Skeletal muscle tissue (tissue), 4 donors: ENCODE measurements around the gene L1TD1. TPM values are rescaled to one million over a fixed set of nuclear protein-coding genes. Genes with fewer than 3 reads are reported as not detected.
"Not testable (repeated sequence)": the region's sequence is repeated elsewhere in the genome, so short reads cannot be mapped to it uniquely, and the experiment has no call there.

Experiments
- H3K27ac ChIP-seq: one replicate; pipeline ENCODE4 v1.7.0; 2013; ENCODE audit warnings: mild to moderate bottlenecking, low read depth, low read length, inconsistent platforms
- H3K27me3 ChIP-seq, 3 donors: one replicate each; pipeline ENCODE4 v1.7.0; 2013; ENCODE audit warnings: low read length in 3 of 3; ENCODE audit not compliant: control insufficient read depth in 3 of 3, insufficient read depth in 3 of 3
- H3K36me3 ChIP-seq, 3 donors: one replicate each; pipeline ENCODE4 v1.7.0; 2013; ENCODE audit warnings: low read length in 3 of 3; ENCODE audit not compliant: control insufficient read depth in 3 of 3, insufficient read depth in 3 of 3
- H3K4me1 ChIP-seq, 3 donors: one replicate each; pipeline ENCODE4 v1.7.0; 2013; ENCODE audit warnings: low read length in 3 of 3, mild to moderate bottlenecking in 3 of 3; ENCODE audit not compliant: control insufficient read depth in 3 of 3, insufficient read depth in 3 of 3
- H3K4me3 ChIP-seq, 3 donors: one replicate each; pipeline ENCODE4 v1.7.0; 2013; ENCODE audit warnings: low read length in 3 of 3
- H3K9ac ChIP-seq, 3 donors: one replicate each; pipeline ENCODE4 v1.7.0; 2013; ENCODE audit warnings: low read length in 3 of 3, mild to moderate bottlenecking in 3 of 3, moderate library complexity in 2 of 3, low read depth in 1 of 3
- H3K9me3 ChIP-seq, 3 donors: one replicate each; pipeline ENCODE4 v1.7.0; 2013; ENCODE audit warnings: low read length in 3 of 3; ENCODE audit not compliant: control insufficient read depth in 3 of 3
- total RNA-seq: library from RNA; depleted of rRNA; stranded (reverse); fragments of >200 nt; gene quantifications from one replicate; pipeline ENCODE4 v1.2.3, GENCODE V29; 2014
- donor health status: Osteomylitis.

L1TD1 gene
- total RNA-seq, 1 donor from 2014 or later, result not detected

DNA sequence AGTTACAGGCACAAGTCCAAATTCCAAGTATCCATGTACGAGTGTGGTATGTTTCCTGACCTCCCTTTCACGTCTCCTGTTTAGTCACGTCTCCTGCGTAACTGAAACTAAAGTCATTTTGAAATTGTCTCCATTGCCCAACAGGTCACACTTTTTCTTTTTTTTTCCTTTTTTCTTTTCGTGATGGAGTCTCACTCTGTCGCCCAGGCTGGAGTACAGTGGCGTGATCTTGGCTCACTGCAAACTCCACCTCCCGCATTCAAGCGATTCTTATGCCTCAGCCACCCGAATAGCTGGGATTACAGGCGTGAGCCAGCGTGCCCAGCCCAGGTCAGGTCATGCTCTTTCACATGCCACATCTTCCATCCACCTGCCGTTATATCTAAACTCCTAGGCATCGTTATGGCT lies 38.2 kb downstream of the L1TD1 start:
- no peaks in the 10 kb centered on the region for H3K9me3 ChIP-seq
- no peak overlapping the region for H3K27ac ChIP-seq
- peaks cover 3 to 7% (median 3%) of the 10 kb centered on the region in 3 donors for H3K27me3 ChIP-seq
- no peaks in the 10 kb centered on the region for H3K4me1 ChIP-seq
- H3K36me3 ChIP-seq, result no peaks in the 10 kb centered on the region
- H3K4me3 ChIP-seq, result no peak overlapping the region
- H3K9ac ChIP-seq, result no peak overlapping the region

DNA sequence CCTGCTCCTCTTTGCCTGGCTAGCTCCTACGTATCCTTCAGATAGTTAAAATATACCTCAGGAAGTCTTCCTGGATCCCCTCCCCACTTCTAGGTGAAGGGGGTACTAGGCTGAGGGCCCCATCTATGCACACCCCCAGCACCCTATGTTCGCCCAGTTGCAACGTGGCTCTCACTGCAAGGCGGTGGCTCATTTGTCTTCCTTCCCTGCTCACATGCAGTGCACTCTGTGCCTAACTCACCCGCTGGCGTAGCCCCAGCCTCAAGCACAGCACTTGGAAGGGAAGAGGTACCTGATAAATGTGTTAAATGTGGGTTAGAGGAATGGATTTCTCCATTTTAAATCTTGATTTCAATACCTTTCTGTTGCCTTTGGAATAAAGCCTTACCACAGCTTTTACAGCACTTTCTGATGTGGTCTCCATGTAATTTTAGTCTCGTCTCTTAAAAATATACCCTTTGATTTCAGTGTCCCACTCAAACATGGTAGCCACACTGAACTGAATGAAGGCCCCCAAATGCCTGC lies 39.3 kb downstream of the L1TD1 start:
- no peaks in the 10 kb centered on the region for H3K4me1 ChIP-seq
- H3K9me3 ChIP-seq, result no peaks in the 10 kb centered on the region
- H3K4me3 ChIP-seq, result no peak overlapping the region
- no peaks in the 10 kb centered on the region for H3K36me3 ChIP-seq
- peaks cover 0 to 3% (median 1%) of the 10 kb centered on the region in 3 donors for H3K27me3 ChIP-seq
- H3K27ac ChIP-seq, result no peak overlapping the region
- H3K9ac ChIP-seq, result no peak overlapping the region

DNA sequence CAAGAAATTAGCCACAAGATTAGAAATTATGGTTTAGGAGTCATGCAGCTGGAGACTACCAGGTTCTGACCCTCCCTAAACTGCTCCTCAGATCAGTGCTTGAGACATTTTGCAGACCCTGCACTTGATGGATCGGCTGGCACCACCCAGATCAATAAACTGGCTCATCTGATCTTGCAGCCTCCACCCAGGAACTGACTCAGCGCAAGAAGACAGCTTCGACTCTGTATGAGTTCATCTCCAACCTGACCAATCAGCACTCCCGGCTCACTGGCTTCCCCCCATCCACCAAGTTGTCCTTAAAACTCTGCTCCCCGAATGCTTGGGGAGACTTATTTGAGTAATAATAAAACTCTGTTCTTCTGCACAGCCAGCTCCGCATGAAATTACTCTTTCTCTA lies 40.0 kb downstream of the L1TD1 start:
- Histone ChIP-seq H3K9ac (no peak overlapping the region), H3K27me3 (peaks cover 0 to 3% (median 0%) of the 10 kb centered on the region in 3 donors), H3K4me3 (no peak overlapping the region), H3K4me1 (no peaks in the 10 kb centered on the region), H3K9me3 (no peaks in the 10 kb centered on the region), H3K27ac (no peak overlapping the region), H3K36me3 (no peaks in the 10 kb centered on the region)

DNA sequence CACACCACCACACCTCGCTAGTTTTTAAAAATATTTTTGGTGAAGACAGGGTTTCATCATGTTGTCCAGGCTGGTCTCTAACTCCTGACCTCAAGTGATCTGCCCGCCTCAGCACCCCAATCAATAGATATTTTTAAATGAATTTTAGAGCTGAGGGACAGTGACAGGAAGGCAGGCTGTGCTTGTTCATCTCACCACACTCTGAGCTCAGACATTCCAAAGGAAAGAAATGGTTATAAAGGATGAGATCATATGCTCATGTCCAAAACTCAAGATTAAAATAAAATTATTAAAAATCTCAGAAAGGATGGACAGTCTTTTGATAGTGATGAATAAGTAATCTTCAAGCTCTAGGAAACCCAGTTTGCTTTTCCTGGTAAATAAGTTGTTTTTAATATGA lies 40.9 kb downstream of the L1TD1 start:
- peaks cover 0 to 3% (median 0%) of the 10 kb centered on the region in 3 donors for H3K27me3 ChIP-seq
- H3K4me3 ChIP-seq, result no peak overlapping the region
- H3K27ac ChIP-seq, result no peak overlapping the region
- no peaks in the 10 kb centered on the region for H3K4me1 ChIP-seq
- no peaks in the 10 kb centered on the region for H3K9me3 ChIP-seq
- no peaks in the 10 kb centered on the region for H3K36me3 ChIP-seq
- no peak overlapping the region for H3K9ac ChIP-seq

DNA sequence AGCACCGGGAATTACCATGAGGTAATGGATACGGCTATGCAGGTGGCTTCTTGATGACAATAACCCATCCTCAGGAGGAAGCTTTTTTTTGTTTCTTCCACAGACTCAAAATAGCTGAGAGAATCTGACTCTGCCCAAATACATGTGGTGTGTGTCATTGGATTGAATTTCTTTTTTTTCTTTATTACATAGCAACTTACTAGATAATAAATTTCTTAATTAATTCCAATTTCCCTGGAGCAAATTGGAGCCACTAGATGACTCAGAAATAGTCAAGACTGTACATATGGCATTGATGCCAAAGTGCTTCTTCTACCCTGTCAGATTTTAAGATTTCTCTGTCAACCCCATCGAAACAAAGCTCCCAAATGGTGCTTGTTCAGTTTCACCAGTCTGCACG lies 42.7 kb downstream of the L1TD1 start:
- no peaks in the 10 kb centered on the region for H3K9me3 ChIP-seq
- H3K27ac ChIP-seq, result no peak overlapping the region
- peaks cover 0 to 3% (median 0%) of the 10 kb centered on the region in 3 donors for H3K27me3 ChIP-seq
- H3K4me3 ChIP-seq, result no peak overlapping the region
- H3K36me3 ChIP-seq, result no peaks in the 10 kb centered on the region
- H3K9ac ChIP-seq, result no peak overlapping the region
- H3K4me1 ChIP-seq, result peaks cover 0 to 5% (median 0%) of the 10 kb centered on the region in 3 donors

DNA sequence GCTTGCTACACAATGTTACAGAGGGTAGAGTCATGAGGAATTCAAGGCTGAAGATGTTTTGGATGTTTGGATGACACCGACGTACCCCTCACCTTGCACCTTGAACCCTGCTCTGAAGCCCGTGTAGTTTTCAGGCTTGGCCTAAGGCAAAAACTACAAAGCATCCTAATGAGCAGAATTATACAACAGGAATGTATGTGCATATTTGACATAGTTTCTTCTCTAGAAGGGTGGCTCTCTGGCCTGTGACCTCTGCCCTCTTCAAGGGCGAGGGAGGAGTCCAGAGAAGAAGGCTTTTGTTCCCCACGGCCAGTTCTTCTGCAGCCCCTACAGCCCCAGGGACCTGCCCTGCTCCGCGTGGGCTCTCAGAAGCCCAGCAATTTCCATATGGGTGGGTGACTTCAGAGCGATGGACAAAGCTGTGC lies 43.3 kb downstream of the L1TD1 start:
- H3K36me3 ChIP-seq, result no peaks in the 10 kb centered on the region
- no peak overlapping the region for H3K27ac ChIP-seq
- H3K9ac ChIP-seq, result no peak overlapping the region
- H3K9me3 ChIP-seq, result no peaks in the 10 kb centered on the region
- H3K4me3 ChIP-seq, result no peak overlapping the region
- H3K4me1 ChIP-seq, result peaks cover 0 to 5% (median 0%) of the 10 kb centered on the region in 3 donors
- H3K27me3 ChIP-seq, result peaks cover 0 to 3% (median 0%) of the 10 kb centered on the region in 3 donors

DNA sequence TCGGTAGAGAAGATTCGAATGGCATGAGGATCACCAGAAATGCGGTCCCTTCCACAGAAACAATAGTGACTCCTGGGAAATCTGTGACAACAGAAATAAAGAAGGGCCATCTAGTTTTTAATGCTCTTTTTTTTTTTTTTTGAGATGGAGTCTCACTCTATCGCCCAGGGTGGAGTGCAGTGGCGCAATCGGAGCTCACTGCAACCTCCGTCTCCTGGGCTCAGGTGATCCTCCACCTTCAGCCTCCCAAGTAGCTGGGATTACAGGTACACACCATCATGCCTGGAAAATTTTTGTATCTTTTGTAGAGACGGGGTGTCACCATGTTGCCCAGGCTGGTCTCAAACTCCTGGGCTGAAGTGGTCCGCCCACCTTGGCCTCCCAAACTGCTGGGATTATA lies 43.9 kb downstream of the L1TD1 start:
- Histone ChIP-seq H3K9ac (no peak overlapping the region), H3K4me3 (no peak overlapping the region), H3K4me1 (peaks cover 0 to 5% (median 0%) of the 10 kb centered on the region in 3 donors), H3K27me3 (peaks cover 0 to 3% (median 0%) of the 10 kb centered on the region in 3 donors), H3K36me3 (no peaks in the 10 kb centered on the region), H3K9me3 (no peaks in the 10 kb centered on the region), H3K27ac (no peak overlapping the region)

DNA sequence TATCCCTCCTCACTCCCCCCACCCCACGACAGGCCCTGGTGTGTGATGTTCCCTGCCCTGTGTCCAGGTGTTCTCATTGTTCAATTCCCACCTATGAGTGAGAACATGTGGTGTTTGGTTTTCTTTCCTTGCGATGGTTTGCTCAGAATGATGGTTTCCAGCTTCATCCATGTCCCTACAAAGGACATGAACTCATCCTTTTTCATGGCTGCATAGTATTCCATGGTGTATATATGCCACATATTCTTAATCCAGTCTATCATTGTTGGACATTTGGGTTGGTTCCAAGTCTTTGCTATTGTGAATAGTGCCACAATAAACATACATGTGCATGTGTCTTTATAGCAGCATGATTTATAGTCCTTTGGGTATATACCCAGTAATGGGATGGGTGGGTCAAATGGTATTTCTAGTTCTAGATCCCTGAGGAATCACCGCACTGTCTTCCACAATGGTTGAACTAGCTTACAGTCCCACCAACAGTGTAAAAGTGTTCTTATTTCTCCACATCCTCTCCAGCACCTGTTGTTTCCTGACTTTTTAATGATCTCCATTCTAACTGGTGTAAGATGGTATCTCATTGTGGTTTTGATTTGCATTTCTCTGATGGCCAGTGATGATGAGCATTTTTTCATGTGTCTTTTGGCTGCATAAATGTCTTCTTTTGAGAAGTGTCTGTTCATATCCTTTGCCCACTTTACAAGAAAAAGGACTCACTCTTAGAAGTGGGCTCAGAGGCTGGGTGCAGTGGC lies 45.2 kb downstream of the L1TD1 start:
- not testable (repeated sequence) for H3K9me3 ChIP-seq, H3K27me3 ChIP-seq, H3K4me3 ChIP-seq, H3K36me3 ChIP-seq, H3K9ac ChIP-seq, H3K27ac ChIP-seq, H3K4me1 ChIP-seq

DNA sequence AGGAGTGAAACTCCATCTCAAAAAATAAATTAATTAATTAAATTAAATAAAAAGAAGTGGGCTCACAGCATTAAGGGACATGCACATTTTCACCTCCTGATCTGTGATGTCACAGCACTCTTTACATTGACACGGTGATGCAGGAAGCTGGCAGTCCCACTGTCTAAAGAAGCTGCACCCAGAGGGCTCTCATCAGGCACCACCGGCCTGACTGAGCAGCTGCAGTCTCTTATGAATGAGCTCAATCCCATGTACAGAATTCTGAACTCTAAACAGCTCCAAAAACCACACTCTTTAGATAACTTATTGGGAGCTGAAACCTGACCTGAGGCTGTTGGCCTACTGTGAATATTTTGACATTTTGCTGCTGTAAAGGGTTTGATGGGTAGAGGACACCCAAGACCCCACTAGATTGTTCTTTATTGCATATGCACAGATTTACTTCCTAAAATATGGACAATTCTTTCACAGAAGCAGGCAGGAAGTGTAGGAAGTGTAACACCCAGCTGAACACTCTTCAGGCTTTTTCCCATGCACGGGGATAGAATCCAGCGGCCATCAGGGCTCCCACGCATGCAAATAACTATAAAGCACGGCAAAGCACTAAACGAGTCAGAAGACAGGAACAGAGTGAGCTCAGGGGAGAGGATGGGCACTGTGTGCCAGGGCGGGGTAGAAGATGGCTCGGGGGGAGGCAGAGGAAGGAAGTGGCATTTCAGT lies 46.2 kb downstream of the L1TD1 start:
- Histone ChIP-seq H3K4me1 (peaks cover 0 to 5% (median 0%) of the 10 kb centered on the region in 3 donors), H3K9me3 (no peaks in the 10 kb centered on the region), H3K27ac (no peak overlapping the region), H3K4me3 (no peak overlapping the region), H3K9ac (no peak overlapping the region), H3K27me3 (no peaks in the 10 kb centered on the region), H3K36me3 (no peaks in the 10 kb centered on the region)
